Heart left ventricle (tissue), 13 donors: Measurements from ENCODE around the gene EPX.

Experiments
- POLR2A ChIP-seq, 2 donors: fragments of 450-650 bp; IDR thresholded peaks; one replicate each; pipeline ENCODE4 v1.6.1; 2017; ENCODE audit warnings: antibody characterized with exemption in 2 of 2, mild to moderate bottlenecking in 2 of 2, moderate library complexity in 2 of 2
- TF ChIP-seq, protein P1 (sequence below), 12 donors: fragments of 200-600 bp; sonication (generic) in 4 of 12; IDR thresholded peaks; one replicate each; pipeline versions ENCODE4 v1.5.0 to v1.8.0; 2018 to 2022; ENCODE audit warnings: antibody characterized with exemption in 12 of 12, mild to moderate bottlenecking in 5 of 12
- donor health status: ischemic (EF 13 %, LVEDD 7.1; RV severe dilation, severe dysfunction).
- donor health status: DM: no; HTN: yes; CAD: no.
- donor health status: DM: no; HTN: no; CAD: no.
- donor health status: ischemic (EF 25% LVEDD 6.9; RV normal size, moderate dysfunction).
- donor health status: ischemic (EF 25% LVEDD 5.7; RV mildly dilated, moderate dysfunction).
- donor health status: ischemic (EF 35%, LVEDD 5.7; RV mildly dilated, moderate dysfunction).
- donor health status: nonischemic (EF 11% LVEDD 7.7; RV severe dilation, severe dysfunction).
- donor health status: DM: yes; HTN: yes; CAD: no.
- donor health status: PGD.
- donor health status: ischemic (EF 29% LVEDD 5.4; RV normal size, mild dysfunction).
- donor health status: nonischemic (EF 23%, LVEDD 6.1; RV moderate dilation, normal function).

GRCh38 chr17:58174871-58175270 lies 17.7 kb upstream of the EPX start:
- TF ChIP-seq, protein P1, sequence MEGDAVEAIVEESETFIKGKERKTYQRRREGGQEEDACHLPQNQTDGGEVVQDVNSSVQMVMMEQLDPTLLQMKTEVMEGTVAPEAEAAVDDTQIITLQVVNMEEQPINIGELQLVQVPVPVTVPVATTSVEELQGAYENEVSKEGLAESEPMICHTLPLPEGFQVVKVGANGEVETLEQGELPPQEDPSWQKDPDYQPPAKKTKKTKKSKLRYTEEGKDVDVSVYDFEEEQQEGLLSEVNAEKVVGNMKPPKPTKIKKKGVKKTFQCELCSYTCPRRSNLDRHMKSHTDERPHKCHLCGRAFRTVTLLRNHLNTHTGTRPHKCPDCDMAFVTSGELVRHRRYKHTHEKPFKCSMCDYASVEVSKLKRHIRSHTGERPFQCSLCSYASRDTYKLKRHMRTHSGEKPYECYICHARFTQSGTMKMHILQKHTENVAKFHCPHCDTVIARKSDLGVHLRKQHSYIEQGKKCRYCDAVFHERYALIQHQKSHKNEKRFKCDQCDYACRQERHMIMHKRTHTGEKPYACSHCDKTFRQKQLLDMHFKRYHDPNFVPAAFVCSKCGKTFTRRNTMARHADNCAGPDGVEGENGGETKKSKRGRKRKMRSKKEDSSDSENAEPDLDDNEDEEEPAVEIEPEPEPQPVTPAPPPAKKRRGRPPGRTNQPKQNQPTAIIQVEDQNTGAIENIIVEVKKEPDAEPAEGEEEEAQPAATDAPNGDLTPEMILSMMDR (IDR thresholded peaks at IDR 0.05): no peak
- TF ChIP-seq POLR2A (IDR thresholded peaks at IDR 0.05): no peak
